ENCODE results near the gene KLHL17.
A peak's percentile ranks its signal among the peaks of the same experiment; 100 is the strongest.

The KLHL17 gene

DNA sequence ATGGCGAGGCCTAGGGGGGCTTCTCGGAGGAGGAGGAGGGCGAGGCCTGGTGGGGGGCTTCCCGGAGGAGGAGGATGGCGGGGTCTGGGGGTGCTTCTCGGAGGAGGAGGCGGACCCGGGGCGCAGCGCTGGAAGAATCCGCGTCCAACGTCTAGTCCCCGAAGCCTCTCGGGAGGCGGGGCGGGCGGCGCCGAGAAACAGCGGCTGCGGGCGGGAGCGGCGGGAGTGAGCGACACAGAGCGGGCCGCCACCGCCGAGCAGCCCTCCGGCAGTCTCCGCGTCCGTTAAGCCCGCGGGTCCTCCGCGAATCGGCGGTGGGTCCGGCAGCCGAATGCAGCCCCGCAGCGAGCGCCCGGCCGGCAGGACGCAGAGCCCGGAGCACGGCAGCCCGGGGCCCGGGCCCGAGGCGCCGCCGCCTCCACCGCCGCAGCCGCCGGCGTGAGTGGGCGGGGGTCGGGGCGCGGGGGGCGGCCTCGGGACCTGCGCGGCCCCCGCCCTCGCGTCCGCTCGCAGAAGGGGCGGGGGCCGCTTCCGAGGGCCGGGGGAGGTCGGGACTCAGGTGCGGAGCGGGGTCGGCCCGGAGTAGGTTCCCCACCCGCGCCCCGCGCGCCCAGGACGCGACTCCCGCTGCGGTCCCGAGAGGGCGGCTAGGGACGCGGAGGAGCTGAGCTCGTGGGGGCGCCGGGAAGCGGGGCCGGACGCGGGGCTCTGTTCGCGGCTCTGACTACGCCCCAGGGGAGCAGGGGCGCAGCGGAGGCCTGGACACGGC lies at the start of gene KLHL17:
Gene KLHL17 (plus strand): TSS at position 222 of the 769 bp plus-strand sequence. CDS start 110 bp downstream, at position 332.
- peak; percentile 61 for DNase-seq

DNA sequence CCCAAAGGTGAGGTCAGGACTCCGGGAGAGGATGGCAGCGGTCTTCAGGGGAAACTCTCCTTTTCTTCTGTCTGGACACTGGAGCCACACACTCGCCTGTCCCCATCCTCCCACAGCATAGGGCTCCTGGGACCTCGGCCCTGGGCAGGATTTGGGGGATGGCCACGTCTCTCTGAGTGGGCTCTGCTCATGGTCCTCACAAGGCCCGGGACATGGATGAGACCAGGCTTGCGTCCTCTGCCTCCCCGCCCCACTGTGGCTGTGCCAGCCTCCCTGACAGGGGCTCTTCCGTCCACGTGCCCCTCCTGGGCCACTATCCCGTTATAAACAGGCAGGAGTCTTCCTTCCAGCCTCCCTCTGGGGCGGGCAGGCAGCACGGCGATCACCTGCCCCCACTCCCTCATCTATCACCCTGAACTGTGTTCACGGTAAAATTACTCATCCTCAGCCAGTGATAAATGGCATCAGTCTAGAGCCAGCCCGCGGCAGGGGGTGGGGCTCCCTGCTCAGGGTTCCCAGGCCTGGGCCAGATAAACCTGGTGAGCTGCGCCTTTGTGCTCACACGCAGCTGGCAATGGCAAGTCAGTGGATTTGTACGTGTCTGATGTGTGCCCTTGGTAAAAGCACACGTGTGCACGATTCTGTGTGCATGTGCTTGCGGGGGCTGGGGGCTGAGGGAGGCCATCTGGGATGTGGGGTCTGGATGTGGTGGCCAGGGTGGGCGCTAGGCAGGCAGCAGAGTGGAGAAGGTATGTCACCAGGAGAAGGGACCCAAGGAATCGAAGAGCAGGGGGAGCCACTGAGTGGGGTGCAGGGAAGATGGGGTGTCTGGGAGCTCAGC lies 49.3 kb upstream of the KLHL17 start:
- peak; percentile 65 for DNase-seq

DNA sequence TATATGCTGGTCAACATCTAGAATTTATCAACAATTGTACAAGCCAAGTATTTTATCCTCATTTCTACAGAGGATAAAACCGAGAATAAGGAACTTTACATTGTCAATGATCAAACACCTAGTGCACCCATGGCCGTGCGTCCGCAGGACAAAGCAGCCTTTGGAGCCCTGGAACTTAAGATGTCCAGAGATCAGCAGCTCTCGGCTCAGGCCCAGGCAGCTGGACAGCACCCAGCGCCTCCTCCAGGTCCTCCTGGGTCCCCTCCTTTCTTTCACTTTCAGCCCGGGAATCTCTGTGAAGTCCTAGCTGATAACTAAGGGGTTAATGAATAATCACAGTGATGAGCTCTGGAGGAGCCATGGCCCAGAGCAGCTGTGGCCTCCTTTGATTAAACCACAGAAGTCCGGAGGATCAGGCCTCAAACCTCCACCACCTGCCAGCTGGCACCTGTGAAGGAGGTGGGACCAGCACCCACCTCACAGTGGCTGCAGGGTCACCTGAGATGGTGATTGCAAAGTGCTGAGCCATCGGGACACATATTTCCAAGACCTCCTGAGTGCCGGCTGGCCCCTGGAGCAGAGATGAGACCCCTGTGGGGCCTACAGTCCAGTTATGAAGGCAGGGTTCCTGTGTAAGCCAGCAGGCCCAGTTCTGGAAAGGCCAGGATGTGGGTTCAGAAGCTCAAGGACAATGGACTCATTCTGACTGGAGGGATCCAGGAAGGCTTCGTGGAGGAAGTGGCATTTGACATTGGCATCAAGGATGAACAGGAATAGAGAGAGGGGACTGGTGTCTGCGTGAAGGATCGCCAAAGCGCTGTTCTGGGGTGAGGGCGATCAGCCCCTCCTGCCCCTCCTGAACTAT lies 48.3 kb upstream of the KLHL17 start:
- no peak for DNase-seq

DNA sequence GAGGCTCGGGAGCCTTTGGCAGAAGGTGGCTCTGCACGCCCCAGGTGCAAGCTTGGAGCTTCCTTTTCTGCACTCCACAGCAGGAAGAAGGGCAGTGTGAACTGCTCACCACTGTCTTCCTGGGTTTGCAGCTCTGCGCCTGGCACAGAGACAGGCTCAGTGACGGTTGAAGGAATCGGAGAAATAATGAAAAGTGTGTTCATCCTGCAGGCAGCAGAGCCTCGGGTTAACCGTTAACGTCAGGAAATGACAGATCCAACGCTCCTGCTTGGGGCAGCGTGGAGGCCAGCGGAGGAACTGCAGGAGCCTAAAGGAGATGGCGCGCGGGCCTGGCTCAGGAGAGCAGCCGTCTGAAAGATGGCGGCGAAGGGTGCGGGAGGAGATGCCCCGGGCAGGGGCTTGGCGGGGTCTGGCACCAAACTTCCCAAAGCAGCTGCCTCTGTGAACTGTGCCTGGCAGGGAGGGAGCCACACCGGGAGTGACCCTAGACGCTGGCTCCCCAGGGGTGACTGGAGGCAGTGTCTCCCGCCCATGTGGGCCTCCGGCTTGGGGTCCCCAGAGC lies 47.6 kb upstream of the KLHL17 start:
- no peak for DNase-seq

DNA sequence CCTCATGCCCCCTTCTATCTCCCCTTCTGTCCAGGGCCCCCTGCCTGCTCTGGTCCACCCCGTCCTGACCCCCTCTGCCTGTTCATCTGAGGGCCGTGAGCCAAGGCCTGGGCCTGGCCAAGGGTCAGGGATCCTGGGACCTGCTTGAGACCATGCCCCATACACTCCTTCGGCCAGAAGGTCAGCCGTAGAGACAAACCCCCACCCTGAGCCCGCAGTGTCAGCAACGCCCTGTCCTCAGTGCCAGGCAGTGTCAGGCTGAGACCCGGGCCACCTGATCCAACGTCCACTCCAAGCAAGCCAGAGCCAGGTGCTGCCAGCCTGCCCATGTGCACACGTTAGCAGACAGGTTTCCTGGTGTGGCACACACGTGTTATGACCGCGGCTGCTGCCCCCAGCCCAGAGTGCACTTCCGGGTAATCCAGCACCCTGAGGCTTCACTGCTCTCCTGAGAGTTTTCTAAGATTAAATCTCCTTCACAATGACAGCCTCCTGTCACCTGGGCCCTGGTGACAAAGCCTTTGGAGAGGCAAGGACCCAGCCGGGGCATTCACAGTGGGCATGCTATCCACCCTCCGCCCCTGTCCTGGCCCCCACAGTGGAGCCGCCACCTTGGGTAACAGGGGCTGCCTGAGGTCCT lies 46.8 kb upstream of the KLHL17 start:
- DNase-seq: no peak

DNA sequence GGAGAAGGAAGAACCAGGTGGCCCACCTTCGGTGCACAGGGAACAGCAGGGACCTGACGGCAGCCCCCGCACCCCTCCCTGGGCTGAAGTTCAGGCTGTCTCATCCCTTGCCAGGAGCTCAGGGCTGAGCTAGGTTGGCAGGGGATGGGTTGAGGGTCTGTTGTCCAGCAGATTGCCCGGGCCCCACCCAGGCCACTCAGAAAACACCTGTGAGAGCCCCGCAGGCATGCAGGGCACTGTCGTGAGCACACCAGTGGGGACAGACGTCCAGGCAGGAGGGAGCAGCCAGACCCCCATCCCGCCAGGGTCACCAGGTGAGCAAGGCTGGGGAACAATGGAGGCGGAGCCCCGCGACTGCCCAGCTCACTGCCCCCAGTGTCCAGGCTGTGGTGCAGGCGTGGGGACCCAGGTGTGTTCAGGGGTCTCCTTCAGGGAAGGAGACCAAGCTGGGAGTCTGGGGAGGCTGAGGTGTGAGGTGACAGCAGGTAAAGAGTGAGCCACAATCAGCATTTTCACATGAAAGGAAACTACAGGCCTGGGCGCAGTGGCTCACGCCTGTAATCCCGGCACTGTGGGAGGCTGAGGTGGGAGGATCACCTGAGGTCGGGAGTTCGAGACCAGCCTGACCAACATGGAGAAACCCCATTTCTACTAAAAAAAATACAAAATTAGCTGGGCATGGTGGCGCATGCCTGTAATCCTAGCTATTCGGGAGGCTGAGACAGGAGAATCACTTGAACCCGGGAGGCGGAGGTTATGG lies 46.1 kb upstream of the KLHL17 start:
- no peak for DNase-seq

DNA sequence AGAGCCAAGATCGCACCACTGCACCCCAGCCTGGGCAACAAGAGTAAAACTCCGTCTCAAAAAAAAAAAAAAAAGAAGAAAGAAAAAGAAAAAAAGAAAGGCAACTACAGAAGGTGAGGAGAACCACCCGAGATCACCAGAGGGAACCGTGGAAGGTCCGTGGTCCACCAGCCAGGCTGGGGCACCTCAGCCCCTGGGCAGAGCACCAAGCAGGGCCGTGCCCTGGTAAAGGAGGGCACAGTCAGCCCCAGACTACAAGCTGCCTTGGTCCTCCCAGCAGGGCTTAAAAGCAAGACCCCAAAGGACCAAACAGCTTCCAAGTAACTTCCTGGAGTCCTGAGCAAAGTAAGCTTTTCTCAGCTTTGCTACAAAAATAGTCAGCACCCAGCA lies 45.5 kb upstream of the KLHL17 start:
- no peak for DNase-seq

DNA sequence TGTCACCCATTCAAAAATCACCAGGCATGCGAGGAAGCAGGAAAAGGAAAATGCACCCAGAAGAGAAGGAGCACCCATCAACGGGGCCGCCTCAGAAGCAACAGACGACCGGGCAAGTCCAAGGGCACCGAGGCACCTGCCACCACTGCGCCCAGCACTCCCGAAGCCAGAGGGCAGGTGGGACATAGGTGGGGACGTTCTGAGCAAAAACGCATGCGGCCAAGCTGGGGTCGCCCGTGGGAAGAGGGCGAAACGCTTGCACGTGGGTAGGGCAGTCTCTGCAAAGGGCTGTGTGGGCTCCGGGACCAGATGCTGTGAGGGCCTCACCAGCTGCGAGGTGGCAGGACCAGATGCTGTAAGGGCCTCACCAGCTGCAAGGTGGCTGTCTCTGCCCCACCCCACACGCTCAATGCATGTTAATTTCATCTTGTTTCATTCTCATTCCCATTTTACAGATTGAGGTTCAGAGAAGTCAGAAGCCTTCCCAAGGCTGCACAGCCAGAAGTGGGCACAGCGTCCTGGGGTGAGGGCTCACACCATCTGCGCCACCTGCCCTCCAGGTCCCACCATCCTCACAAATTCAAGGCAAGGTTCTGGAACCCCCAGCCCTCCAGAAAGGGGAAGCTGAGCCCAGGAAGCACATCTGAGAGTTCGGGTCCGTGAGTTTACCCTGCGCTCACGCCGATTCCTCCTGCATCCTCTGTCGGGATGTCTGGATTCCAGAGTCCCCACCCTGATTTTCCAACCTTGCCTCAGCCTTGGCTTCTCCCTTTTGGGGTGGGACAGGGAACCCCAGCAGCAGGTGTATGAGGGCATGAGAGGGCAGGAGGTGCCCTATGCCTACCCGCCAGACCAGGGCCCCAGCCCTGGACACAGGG lies 44.9 kb upstream of the KLHL17 start:
- no peak for DNase-seq

DNA sequence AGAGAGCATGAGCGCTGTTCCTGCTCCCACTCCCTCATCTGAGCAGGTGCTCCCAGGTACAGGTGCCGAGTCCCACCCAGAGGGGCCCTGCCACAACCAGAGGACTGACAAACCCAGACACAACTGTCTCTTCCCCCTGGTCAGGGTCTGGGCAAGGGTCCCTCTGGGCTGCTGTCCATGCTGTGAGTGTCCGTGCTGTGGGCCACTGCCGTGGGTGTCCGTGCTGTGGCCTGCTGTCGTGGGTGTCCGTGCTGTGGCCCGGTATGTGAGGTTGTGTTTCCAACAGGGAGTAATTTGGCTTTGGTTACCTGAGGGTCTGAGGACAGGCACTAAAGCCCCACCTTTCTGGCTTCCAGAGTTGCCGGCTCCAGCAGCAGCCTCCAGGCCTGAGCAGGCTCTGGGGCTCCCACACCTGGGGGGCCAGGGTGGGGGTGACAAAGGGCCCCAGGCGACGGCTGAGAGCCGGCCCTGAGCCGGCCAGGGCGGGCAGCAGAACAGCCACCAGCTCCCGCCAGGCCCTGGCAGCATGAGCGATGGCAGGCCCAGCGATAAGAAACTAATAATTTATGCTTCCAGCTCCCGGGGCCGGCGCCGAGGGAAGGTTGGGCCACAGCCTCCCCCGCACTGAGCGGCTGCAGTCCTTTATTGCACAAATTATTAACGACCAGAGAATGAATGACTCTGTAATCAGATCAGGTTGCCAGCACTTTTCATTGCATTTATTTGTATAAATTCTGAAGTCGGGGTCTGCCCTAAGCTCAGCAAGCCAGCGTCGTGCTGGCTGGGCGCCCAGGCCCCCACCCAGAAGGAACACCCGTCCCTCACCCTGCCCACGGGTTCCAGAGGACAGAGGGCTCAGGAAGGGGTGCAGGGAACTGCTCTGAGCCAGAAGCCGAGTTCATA lies 44.0 kb upstream of the KLHL17 start:
- no peak for DNase-seq

DNA sequence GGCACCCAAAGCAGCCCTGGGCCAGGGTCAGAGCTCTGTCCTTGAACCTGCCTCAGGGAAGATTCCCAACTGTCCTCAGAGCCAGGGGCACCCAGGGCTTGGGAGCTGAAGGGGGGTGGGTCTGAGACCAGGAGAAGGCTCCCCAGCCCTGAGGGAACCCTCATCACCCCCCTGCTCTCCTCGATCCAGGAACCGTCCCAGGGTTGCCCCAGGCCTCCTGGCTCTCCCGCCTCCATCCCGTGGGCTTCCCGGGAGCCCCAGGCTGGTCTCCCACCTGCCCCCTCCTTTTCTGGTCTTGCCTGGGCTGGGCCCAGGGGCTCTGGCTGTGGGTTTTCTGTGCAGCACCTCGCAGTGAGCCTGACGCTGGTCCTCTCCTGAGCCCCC lies 43.3 kb upstream of the KLHL17 start:
- DNase-seq: no peak

DNA sequence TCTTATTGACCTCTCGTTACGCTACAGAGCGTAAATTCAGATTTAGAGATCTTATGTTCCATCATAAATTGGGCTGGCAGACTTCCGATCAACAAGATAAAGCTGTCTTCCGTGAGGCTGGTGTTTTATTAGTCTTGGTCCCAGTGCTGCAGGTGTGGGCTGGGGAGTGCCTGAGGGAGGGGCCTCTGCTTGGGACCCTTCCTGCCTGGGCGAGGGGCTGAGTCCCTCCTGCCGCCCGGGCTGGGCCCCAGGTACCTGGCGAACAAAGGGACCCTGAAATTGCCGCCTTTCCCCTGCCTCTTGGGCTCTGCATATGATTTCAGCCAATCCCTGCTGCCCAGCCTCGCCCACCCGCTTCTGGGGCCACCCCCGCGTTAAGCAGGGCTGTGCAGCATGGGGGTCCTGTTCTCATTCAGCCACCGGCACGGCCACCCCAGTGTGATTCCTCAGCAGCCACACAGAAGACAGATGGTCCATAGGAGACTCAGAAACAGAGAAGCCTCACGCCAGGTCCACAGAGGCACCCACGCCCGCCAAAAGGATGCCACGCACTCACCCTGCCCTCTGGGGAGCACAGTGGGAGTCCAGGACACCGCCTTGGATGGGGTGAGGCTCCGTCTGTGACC lies 42.8 kb upstream of the KLHL17 start:
- DNase-seq: no peak

DNA sequence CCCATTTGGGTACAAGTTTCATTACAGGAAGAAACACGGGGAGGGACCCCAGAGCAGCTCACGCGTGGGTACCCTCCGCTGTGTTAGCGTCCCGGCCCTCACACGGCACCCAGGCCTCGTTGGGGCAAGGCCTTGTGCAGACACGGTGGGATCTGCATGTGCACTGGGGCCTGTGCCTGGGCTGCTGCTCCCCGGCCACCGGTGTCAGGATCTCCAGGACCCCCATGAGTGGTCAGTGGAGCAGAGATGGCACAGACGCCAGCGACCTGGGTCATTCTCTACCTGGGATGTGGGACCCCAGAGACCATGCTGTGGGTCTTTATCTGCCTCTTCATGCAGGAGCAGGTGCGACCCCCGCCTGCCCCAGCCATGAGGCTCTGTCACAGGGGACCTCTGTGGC lies 42.0 kb upstream of the KLHL17 start:
- no peak for DNase-seq

DNA sequence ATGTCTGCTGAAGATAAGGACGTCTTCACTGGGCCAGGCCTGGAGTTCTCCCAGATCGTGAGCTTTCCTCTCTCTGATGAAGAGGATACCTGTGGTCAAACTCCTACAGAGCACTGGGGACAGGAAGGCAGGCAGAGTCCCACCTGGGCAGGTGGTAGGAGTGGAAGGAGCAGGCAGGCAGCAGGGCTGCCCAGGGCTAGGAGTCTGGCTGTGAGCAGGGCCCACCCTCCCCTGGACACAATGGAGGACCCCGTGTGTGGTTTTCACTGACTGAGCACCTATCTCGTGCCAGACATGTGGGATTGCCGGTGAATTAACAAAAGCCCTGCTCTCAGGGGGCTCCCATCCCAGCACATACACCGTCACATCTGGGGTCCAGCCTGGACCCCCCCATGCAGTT lies 41.5 kb upstream of the KLHL17 start:
- no peak for DNase-seq

DNA sequence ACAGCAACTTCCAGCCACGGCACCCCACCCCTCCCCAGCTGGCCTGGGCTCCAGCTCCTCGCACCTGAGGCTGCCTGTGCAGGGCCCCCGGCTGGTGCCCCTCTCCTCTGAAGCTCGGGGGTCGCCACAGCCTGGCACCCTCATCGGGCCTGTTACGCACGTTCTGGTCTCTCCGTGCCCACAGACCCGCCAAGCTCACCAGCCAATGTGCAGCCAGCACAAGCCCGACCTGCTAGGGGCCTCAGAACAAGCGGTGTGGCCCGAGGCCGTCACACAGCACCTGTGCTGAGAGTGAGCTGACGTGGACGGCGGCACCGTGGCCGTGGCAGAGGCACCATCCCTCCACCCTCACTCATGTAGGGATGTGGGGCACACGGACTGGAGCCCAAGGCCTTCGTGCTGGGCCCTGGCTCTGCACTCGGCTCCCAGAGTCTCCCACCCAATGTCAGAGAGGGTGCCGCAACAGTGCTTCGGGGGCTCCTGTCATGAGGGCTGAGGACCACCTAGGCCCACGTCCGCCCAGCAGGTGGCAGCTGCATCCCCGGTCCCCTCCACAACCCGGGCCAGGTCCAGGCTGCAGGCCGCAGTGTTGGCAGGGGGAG lies 41.0 kb upstream of the KLHL17 start:
- no peak for DNase-seq

DNA sequence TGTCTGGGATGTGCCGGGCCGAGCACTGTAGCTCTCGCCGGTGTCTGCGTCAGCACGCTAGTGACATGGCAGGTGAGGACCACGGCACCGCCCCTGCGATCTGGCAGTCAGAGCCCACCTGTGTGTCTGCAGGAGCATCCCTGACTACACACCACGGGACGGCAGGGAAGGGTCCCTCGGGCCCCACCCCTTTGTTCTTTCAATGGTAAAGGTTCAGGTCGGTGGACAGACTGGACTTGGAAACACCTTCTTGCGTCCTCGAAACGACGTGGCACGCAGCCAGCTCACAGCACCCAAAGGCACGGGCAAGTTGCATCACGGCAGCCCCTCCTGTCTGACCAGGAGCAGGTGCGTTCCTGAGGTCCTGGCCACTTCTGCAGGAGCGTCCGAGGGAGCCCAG lies 40.4 kb upstream of the KLHL17 start:
- no peak for DNase-seq

DNA sequence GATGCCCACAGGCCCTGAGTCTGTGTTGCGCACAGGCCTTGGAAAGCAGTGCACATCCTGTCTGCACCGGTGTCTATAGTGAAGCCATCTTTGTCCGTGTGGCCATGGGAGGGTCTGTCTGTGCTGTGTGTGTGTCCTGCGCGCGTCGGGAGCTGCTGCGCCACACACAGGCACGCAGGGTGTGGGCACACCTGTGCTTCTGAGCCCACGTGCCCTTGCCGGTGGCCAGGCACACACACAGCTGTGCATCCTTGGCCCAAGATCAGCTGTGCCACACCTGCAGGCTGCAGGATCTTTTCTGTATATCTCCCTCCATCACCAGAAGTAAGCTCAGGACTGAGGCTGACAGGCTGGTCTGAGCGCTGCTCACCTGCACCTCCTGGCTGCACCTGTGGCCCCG lies 39.9 kb upstream of the KLHL17 start:
- DNase-seq: no peak

DNA sequence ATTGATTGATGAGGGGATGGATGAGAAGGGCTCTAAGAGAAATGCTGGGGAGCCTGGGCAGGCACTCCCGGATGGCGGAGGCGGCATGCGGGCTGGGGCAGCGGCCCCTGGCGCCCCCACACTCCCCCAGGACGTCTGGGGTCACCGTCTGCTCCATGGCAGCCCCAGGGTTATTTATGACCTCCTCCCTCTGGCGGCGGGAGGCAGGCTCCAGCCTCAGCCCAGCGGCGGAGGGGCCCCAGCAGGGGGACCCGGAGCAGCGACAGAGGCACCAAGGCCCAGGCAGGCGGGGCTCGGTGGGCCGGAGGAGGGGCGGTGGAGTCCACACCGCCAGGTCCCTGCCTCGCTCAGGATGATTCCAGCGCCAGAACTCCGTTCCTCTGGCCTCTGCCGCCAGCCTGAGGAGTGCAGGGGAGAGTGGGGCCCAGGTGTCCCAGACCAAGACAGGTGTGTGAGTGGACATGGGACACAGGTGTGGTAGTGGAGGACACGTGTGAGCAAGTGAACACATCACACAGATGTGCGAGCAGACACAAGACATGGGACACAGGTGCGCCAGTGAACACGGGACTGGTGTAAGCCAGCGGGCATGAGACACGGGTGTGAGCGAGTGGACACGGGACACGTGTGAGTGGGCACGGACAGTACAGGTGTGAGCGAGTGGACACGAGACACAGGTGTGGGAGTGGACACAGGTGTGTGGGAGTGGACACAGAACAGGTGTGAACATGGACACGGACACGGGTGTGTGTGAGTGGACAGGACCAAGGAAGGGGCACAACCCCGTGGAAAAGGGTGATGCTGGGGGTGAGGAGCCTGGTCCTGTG lies 39.2 kb upstream of the KLHL17 start:
- DNase-seq: peak; percentile 78
